GM15510 (cell line): Measurements from ENCODE around the gene NGEF.

Experiments
- POLR2A ChIP-seq: IDR thresholded peaks from 3 replicates; pipeline ENCODE4 v1.6.1; 2011; ENCODE audit warnings: borderline replicate concordance; ENCODE audit not compliant: insufficient read length; ENCODE audit errors: extremely low read depth

Gene NGEF

DNA sequence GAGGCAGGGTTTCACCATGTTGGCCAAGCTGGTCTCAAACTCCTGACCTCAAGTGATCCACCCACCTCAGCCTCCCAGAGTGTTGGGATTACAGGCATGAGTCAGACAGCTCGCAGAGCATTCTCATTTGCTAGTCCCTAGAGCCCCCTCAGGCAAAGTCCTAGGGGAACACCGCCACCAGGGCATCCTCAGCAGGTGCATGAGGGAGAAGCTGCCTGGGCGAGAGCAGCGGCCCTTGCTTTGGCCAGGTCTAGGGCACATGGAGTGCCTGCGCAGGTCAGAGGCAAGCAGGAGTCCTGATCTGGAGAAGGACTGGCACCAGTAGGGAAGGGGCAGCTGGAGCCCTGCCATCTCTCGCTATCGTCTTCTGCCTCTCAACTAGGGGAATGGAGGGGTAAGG is 32.4 kb downstream of the NGEF start:
- no peak for TF ChIP-seq POLR2A

- TF ChIP-seq POLR2A, result no peak
These were observed 33.1 kb downstream of the NGEF start for GRCh38 chr2:232979871-232980461.

DNA sequence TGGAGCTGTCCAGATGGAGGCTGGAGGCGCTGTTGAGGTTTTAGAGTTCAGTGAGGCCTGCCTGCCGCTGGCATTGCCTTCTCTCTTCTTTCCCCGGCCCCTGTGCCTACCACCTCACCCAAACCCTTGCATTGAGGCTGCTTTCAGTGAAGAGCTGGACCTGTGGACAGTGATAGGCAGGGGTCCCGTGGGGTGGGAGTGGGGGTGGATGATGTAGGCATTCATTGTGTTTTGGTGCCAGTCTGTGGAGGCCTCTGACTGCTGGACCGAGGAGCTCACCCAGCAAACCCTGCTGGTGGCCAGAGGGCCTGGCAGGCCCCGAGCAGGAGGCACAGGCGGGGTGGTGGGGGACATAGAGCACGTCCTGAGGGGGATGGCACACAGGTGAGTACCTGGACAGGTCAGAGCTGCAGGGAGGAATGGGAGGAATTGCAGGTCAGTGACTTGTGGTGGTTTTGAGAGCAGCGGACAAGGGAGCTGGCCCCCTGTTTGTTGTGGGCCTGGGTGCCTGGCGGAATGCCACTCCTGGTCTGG is 35.6 kb downstream of the NGEF start:
- TF ChIP-seq POLR2A, result no peak

DNA sequence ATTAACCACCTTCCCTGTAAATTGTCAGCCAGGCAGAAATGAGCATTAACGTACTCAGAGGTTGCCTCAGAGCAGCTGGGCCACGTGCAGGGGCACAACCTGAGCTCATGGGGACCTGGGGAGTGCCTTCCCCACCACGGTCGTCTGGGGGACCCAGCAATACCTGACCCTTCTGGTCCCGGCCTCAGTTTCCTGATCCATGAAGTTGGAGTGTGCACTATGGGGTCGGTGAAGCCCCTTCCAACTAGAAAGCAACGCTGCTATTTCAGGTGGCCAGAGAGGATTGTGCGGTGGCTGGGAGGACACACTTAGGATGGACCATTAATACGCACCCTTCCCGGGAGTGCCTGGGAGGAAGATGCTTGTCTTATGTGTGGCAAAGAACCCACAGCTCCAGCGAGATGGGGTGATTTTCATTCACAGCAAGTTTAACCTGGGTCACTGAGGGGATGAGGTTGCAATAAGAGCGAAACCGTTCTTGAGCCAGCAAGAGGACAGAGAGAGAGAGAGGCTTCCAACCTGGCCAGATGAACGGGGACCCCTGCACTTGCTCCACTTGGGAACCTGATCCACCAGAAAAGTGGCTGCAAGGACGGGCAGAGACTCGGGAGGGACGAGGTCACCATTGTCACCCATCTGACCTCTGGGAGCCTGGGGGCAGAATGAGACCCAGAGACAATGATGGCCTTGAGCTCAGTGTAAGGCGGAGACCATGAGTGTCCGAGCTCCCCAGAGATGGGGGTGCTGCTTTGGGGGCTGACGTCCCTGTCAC is 36.2 kb downstream of the NGEF start:
- TF ChIP-seq POLR2A, result no peak

- TF ChIP-seq POLR2A, result no peak
These were observed 36.9 kb downstream of the NGEF start for GRCh38 chr2:232976176-232976575.

GRCh38 chr2:232974396-232974795 is 38.7 kb downstream of the NGEF start:
- no peak for TF ChIP-seq POLR2A

DNA sequence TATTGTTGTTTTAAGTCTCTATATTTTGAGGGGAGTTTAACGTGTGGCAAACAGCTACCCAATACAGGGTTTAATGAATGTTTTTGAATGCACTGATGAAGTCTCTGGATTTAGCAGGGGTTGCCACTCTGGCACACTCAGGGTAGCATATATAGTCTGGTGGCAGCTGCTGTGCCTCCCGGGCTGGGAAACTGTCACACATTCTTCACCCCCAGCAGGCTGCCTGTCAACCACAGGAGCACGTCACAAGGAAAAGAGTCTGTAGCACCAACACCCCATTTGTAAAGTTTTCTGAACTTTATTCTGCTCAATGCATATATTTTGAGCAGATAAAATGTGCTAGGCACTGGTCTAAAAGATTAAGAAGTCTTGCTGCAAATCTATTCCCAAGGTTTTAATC is 39.3 kb downstream of the NGEF start:
- TF ChIP-seq POLR2A, result no peak

DNA sequence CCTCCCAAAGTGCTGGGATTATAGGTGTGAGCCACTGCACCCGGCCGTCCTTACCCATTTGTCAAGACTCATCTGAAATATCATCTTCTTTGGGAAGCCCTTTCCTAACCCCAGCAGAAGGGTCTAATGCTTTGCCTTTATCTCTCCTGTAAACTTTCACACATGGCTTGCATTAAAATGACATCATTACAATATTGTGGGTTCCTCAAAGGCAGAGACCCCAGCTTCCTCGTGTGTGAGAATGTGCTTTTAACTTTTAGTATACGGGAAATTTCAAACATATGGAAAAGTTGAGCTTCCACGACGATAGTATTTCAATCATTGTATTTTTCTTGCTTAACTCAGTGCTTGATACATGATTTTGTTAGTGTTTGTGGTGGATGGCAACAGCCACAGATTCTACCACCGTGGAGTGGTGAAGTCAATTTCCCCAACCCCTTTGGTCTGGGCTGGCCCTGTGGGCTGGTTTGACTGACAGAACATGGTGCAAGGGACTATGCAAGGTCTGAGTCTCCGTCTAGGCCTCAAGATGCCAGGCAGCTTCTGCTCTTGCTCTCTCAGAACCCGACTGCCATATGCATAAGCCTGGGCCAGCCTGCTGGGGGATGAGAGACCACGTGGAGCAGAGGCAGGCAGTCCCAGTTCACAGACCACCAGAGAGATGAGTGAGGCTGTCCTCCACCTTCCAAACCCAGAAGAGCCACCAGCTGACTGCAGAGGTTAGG is 39.9 kb downstream of the NGEF start:
- no peak for TF ChIP-seq POLR2A

GRCh38 chr2:232971744-232972143 is 41.3 kb downstream of the NGEF start:
- TF ChIP-seq POLR2A, result no peak

GRCh38 chr2:232970051-232970450 is 43.0 kb downstream of the NGEF start:
- no peak for TF ChIP-seq POLR2A

GRCh38 chr2:232967474-232967873 is 45.6 kb downstream of the NGEF start:
- no peak for TF ChIP-seq POLR2A

DNA sequence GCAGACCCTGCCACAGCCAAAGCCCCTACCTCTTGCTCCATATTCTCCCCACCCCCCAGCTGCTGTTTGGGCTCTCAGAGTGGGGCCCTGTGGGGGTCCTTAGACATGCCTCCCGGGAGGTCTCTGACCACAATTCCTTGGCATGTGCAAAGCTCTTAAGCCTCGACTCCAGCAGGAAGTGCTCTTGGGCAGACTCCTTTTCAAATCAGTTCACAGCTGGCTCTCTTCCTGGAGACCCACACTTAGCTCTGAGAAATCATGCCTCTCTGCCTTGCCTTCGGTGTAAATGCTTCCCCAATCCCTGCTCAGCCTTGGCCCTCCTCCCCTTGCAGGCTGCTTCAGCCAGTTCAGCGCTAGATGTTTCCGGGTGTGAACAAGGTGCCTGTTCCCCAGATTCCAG is 46.9 kb downstream of the NGEF start:
- no peak for TF ChIP-seq POLR2A

DNA sequence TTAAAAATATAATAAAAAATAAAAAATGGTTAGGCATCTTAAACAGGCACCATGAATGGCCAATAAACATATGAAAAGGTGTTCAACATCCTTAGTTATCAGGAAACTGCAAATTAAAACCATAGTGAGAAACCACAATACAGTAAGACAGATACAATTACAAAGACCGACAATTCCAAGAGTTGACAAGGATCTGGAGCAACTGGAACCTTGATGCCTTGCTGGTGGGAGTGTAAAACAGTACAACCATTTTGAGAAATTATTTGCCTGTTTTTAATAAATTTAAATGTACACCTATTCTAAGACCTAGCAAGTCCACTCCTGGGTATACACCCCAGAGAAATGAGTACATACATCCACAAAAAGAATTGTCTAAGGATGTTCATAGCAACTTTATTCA is 49.1 kb downstream of the NGEF start:
- no peak for TF ChIP-seq POLR2A

GRCh38 chr2:232960862-232961261 is 52.2 kb downstream of the NGEF start:
- TF ChIP-seq POLR2A, result no peak

GRCh38 chr2:232959139-232959538 is 53.9 kb downstream of the NGEF start:
- TF ChIP-seq POLR2A, result no peak
